K562 (cell line): ENCODE measurements around the gene C6orf62. TPM values are rescaled to one million over a fixed set of nuclear protein-coding genes. Genes with fewer than 3 reads are reported as not detected.

Source experiments
- EP400 ChIP-seq: fragments of 450-650 bp; IDR thresholded peaks from 2 replicates; pipeline ENCODE4 v1.6.1; 2017; ENCODE audit warnings: antibody characterized with exemption, mild to moderate bottlenecking, moderate library complexity
- IFI16 ChIP-seq: fragments of 250-450 bp; sonication (Bioruptor Pico); IDR thresholded peaks from 2 replicates; pipeline ENCODE4 v2.1.2; 2022; ENCODE audit warnings: mild to moderate bottlenecking, inconsistent platforms
- KLF1 ChIP-seq: fragments of 450-650 bp; IDR thresholded peaks from 2 replicates; pipeline ENCODE4 v1.6.1; 2016; ENCODE audit warnings: missing genetic modification characterization, missing compliant biosample characterization
- MYC ChIP-seq, 2 experiments: fragments of 250-450 bp in 1 of 2; sonication (Bioruptor Pico) in 1 of 2; IDR thresholded peaks; 2 replicates each; pipeline versions ENCODE4 v1.5.1 to v1.6.1; 2012 to 2021; ENCODE audit warnings: low read depth in 2 of 2, borderline replicate concordance in 1 of 2, improper control_type of control experiment in 1 of 2, low read length in 1 of 2, mild to moderate bottlenecking in 1 of 2, moderate library complexity in 1 of 2
- NR4A1 ChIP-seq, 2 experiments: fragments of 250-450 bp in 1 of 2; fragments of 450-650 bp in 1 of 2; sonication (Bioruptor Pico) in 1 of 2; IDR thresholded peaks; 2 replicates each; pipeline versions ENCODE4 v1.4.0 to v1.6.1; 2016 to 2020; ENCODE audit warnings: mild to moderate bottlenecking in 2 of 2, missing compliant biosample characterization in 1 of 2, missing genetic modification characterization in 1 of 2, moderate library complexity in 1 of 2
- POLR3G ChIP-seq: IDR thresholded peaks from 2 replicates; pipeline ENCODE4 v1.6.1; 2011; ENCODE audit not compliant: insufficient read length, insufficient replicate concordance; ENCODE audit errors: extremely low read depth
- SMARCC2 ChIP-seq: fragments of 450-650 bp; IDR thresholded peaks from 2 replicates; pipeline ENCODE4 v1.6.1; 2017; ENCODE audit warnings: antibody characterized with exemption, moderate library complexity, mild to moderate bottlenecking, low read depth
- ZFPM2 ChIP-seq: fragments of 250-450 bp; sonication (Bioruptor Pico); IDR thresholded peaks from 2 replicates; pipeline ENCODE4 v1.5.1; 2022; ENCODE audit warnings: mild to moderate bottlenecking
- ZNF134 ChIP-seq: fragments of 250-450 bp; sonication (Bioruptor Pico); conservative IDR thresholded peaks from 2 replicates; pipeline ENCODE4 v1.4.0; 2020
- ZNF239 ChIP-seq: fragments of 250-450 bp; sonication (Bioruptor Pico); IDR thresholded peaks from 2 replicates; pipeline ENCODE4 v1.4.0; 2020; ENCODE audit warnings: mild to moderate bottlenecking
- ZNF3 ChIP-seq: fragments of 250-450 bp; sonication (Bioruptor Pico); IDR thresholded peaks from 2 replicates; pipeline ENCODE4 v1.5.0; 2021; ENCODE audit warnings: mild to moderate bottlenecking, moderate library complexity
- polyA plus RNA-seq, 8 experiments: library from polyadenylated mRNA; depleted of rRNA in 4 of 8; stranded (reverse) in 5 of 8; unstranded in 3 of 8; fragments of >200 nt; fragmentation: Nextera tagmentation in 2 of 8; fragmentation: Illumina TruSeq in 1 of 8; extraction: Ambion mirVana in 2 of 8; extraction: Trizol in 1 of 8; gene quantifications; 2 replicates each; pipeline versions ENCODE4 v1.2.1 to v1.2.3, GENCODE V29; 2011 to 2014; ENCODE audit warnings: inconsistent platforms in 1 of 8, missing spikeins in 1 of 8
- total RNA-seq, 7 experiments: library from RNA; depleted of rRNA in 6 of 7; stranded (reverse); fragments of >200 nt in 6 of 7; fragmentation: Illumina TruSeq in 2 of 7; extraction: Trizol in 2 of 7; gene quantifications; 2 replicates each; pipeline versions ENCODE4 v1.2.1 to v1.2.3, GENCODE V29; 2011 to 2021; ENCODE audit warnings: low replicate concordance in 1 of 7
- TF ChIP-seq, protein P1 (sequence below): fragments of 450-650 bp; IDR thresholded peaks from 2 replicates; pipeline ENCODE4 v1.6.1; 2017; ENCODE audit warnings: antibody characterized with exemption, mild to moderate bottlenecking
- TF ChIP-seq, protein P2 (sequence below), 2 experiments: fragments of 450-650 bp in 1 of 2; sonication (generic) in 1 of 2; formaldehyde crosslinking in 1 of 2; IDR thresholded peaks in 1 of 2; conservative IDR thresholded peaks in 1 of 2; 2 replicates each; pipeline versions ENCODE4 v1.6.1 to v1.8.1; 2016 to 2023; ENCODE audit warnings: mild to moderate bottlenecking in 2 of 2, moderate library complexity in 2 of 2, inconsistent platforms in 1 of 2, missing genetic modification reagents in 1 of 2
- TF ChIP-seq, protein P3 (sequence below): sonication (generic); formaldehyde crosslinking; IDR thresholded peaks from 2 replicates; pipeline ENCODE4 v1.8.0; 2023; ENCODE audit warnings: mild to moderate bottlenecking, missing genetic modification reagents
- TF ChIP-seq, protein P4 (sequence below): fragments of 250-450 bp; sonication (Bioruptor Pico); IDR thresholded peaks from 2 replicates; pipeline ENCODE4 v1.8.0; 2022; ENCODE audit warnings: moderate library complexity, mild to moderate bottlenecking, inconsistent platforms
- TF ChIP-seq, protein P5 (sequence below): sonication (generic); formaldehyde crosslinking; IDR thresholded peaks from 2 replicates; pipeline ENCODE4 v1.9.0; 2022; ENCODE audit warnings: mild to moderate bottlenecking, missing genetic modification reagents

Gene C6orf62
- total and polyA plus RNA-seq, 9 of the 15 experiments (the other 6 are each of a cell fraction or from before 2014, with no cell fraction given): 48.5 to 579 (median 111) TPM

DNA sequence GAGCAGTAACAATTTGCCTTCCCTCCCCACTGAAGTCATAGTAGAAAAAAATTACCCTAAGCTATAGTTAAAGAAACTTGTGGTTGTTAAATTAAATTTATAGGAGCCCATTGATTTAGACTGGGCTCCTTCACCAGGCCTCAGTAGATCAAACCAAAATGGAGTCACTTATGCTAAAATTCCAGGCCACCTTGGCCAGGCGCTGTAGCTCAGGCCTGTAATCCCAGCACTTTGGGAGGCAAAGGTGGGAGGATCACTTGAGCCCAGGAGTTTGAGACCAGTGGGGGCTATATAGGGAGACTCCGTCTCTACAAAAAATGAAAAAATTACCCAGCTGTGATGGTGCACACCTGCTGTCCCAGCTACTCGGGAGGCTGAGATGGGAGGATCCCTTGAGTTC, 40.8 kb upstream of the C6orf62 start (continued):
- TF ChIP-seq, protein P1, sequence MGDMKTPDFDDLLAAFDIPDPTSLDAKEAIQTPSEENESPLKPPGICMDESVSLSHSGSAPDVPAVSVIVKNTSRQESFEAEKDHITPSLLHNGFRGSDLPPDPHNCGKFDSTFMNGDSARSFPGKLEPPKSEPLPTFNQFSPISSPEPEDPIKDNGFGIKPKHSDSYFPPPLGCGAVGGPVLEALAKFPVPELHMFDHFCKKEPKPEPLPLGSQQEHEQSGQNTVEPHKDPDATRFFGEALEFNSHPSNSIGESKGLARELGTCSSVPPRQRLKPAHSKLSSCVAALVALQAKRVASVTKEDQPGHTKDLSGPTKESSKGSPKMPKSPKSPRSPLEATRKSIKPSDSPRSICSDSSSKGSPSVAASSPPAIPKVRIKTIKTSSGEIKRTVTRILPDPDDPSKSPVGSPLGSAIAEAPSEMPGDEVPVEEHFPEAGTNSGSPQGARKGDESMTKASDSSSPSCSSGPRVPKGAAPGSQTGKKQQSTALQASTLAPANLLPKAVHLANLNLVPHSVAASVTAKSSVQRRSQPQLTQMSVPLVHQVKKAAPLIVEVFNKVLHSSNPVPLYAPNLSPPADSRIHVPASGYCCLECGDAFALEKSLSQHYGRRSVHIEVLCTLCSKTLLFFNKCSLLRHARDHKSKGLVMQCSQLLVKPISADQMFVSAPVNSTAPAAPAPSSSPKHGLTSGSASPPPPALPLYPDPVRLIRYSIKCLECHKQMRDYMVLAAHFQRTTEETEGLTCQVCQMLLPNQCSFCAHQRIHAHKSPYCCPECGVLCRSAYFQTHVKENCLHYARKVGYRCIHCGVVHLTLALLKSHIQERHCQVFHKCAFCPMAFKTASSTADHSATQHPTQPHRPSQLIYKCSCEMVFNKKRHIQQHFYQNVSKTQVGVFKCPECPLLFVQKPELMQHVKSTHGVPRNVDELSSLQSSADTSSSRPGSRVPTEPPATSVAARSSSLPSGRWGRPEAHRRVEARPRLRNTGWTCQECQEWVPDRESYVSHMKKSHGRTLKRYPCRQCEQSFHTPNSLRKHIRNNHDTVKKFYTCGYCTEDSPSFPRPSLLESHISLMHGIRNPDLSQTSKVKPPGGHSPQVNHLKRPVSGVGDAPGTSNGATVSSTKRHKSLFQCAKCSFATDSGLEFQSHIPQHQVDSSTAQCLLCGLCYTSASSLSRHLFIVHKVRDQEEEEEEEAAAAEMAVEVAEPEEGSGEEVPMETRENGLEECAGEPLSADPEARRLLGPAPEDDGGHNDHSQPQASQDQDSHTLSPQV: peak; percentile 81
- TF ChIP-seq, protein P2, sequence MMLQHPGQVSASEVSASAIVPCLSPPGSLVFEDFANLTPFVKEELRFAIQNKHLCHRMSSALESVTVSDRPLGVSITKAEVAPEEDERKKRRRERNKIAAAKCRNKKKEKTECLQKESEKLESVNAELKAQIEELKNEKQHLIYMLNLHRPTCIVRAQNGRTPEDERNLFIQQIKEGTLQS (IDR thresholded peaks at IDR 0.05): no peak
- TF ChIP-seq, protein P2 (CRISPR knock-in tag; conservative IDR thresholded peaks at IDR 0.05): no peak
- TF ChIP-seq ZNF134 (CRISPR knock-in tag) (no peak), POLR3G (no peak), ZNF239 (CRISPR knock-in tag) (peak; percentile 27; the same call in 1 of the 2 replicates), MYC (IDR thresholded peaks at IDR 0.05; ENCODE audit: low read depth, low read length) (no peak), MYC (CRISPR knock-in tag; IDR thresholded peaks at IDR 0.05; ENCODE audit: borderline replicate concordance, low read depth) (no peak), ZNF3 (CRISPR knock-in tag) (no peak), EP400 (no peak), NR4A1 (CRISPR knock-in tag; IDR thresholded peaks at IDR 0.05) (no peak), NR4A1 (tag; IDR thresholded peaks at IDR 0.05) (peak; percentile 81; the same call in 1 of the 2 replicates), KLF1 (tag) (no peak), ZFPM2 (CRISPR knock-in tag) (no peak), SMARCC2 (no peak), IFI16 (CRISPR knock-in tag) (no peak)
- TF ChIP-seq, protein P3, sequence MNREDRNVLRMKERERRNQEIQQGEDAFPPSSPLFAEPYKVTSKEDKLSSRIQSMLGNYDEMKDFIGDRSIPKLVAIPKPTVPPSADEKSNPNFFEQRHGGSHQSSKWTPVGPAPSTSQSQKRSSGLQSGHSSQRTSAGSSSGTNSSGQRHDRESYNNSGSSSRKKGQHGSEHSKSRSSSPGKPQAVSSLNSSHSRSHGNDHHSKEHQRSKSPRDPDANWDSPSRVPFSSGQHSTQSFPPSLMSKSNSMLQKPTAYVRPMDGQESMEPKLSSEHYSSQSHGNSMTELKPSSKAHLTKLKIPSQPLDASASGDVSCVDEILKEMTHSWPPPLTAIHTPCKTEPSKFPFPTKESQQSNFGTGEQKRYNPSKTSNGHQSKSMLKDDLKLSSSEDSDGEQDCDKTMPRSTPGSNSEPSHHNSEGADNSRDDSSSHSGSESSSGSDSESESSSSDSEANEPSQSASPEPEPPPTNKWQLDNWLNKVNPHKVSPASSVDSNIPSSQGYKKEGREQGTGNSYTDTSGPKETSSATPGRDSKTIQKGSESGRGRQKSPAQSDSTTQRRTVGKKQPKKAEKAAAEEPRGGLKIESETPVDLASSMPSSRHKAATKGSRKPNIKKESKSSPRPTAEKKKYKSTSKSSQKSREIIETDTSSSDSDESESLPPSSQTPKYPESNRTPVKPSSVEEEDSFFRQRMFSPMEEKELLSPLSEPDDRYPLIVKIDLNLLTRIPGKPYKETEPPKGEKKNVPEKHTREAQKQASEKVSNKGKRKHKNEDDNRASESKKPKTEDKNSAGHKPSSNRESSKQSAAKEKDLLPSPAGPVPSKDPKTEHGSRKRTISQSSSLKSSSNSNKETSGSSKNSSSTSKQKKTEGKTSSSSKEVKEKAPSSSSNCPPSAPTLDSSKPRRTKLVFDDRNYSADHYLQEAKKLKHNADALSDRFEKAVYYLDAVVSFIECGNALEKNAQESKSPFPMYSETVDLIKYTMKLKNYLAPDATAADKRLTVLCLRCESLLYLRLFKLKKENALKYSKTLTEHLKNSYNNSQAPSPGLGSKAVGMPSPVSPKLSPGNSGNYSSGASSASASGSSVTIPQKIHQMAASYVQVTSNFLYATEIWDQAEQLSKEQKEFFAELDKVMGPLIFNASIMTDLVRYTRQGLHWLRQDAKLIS (CRISPR knock-in tag): no peak
- TF ChIP-seq, protein P4, sequence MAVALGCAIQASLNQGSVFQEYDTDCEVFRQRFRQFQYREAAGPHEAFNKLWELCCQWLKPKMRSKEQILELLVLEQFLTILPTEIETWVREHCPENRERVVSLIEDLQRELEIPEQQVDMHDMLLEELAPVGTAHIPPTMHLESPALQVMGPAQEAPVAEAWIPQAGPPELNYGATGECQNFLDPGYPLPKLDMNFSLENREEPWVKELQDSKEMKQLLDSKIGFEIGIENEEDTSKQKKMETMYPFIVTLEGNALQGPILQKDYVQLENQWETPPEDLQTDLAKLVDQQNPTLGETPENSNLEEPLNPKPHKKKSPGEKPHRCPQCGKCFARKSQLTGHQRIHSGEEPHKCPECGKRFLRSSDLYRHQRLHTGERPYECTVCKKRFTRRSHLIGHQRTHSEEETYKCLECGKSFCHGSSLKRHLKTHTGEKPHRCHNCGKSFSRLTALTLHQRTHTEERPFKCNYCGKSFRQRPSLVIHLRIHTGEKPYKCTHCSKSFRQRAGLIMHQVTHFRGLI (CRISPR knock-in tag): 0 out of 2 replicates have a peak, but pooled peaks have one; percentile 52
- TF ChIP-seq, protein P5, sequence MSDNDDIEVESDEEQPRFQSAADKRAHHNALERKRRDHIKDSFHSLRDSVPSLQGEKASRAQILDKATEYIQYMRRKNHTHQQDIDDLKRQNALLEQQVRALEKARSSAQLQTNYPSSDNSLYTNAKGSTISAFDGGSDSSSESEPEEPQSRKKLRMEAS (CRISPR knock-in tag): no peak
